ENCODE measurements around the gene NEU1.

Gene NEU1

GRCh38 chr6:31883676-31884075 lies 21.1 kb upstream of the NEU1 start:
- Histone ChIP-seq H3K4me3 (replicated peaks; ENCODE audit: insufficient read depth, low read length) (no peak overlapping the region), H3K27ac (replicated peaks) (no peak overlapping the region), H3K27me3 (ENCODE audit: insufficient read depth, poor library complexity, severe bottlenecking) (no peaks in the 10 kb centered on the region)
- TF ChIP-seq SPI1 (IDR thresholded peaks at IDR 0.05; ENCODE audit: borderline replicate concordance, low read depth) (no peak), POLR2AphosphoS5 (IDR thresholded peaks at IDR 0.05; ENCODE audit: low read depth) (no peak), GABPA (IDR thresholded peaks at IDR 0.05; ENCODE audit: low read depth) (no peak)
- TF ChIP-seq, protein P1, sequence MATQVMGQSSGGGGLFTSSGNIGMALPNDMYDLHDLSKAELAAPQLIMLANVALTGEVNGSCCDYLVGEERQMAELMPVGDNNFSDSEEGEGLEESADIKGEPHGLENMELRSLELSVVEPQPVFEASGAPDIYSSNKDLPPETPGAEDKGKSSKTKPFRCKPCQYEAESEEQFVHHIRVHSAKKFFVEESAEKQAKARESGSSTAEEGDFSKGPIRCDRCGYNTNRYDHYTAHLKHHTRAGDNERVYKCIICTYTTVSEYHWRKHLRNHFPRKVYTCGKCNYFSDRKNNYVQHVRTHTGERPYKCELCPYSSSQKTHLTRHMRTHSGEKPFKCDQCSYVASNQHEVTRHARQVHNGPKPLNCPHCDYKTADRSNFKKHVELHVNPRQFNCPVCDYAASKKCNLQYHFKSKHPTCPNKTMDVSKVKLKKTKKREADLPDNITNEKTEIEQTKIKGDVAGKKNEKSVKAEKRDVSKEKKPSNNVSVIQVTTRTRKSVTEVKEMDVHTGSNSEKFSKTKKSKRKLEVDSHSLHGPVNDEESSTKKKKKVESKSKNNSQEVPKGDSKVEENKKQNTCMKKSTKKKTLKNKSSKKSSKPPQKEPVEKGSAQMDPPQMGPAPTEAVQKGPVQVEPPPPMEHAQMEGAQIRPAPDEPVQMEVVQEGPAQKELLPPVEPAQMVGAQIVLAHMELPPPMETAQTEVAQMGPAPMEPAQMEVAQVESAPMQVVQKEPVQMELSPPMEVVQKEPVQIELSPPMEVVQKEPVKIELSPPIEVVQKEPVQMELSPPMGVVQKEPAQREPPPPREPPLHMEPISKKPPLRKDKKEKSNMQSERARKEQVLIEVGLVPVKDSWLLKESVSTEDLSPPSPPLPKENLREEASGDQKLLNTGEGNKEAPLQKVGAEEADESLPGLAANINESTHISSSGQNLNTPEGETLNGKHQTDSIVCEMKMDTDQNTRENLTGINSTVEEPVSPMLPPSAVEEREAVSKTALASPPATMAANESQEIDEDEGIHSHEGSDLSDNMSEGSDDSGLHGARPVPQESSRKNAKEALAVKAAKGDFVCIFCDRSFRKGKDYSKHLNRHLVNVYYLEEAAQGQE (IDR thresholded peaks at IDR 0.05; ENCODE audit: insufficient replicate concordance, low read depth) = no peak
- no peak for DNase-seq (ENCODE audit: low read depth in 1 of 2, low spot score in 1 of 2)

DNA sequence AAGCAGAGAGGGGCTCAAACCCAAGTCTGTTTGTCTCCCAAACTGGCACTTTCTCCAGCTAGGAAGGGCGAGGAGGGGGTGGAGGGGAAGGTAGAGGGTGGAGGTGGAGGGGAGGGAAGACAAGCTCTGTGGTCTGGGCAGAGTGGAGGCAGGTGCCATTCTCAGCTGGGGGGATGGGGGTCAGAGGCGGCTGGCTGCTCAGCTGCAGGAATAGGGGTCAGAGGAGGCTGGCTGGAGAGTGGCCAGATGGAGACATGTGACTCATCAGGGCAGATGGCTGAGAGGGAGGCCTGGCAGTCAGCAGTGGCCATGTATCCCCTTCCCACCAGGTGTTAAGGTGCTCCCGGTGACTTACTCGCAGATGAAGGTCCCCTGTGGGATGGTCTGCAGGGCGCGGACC lies 19.7 kb upstream of the NEU1 start:
- no peak for DNase-seq (ENCODE audit: low read depth in 1 of 2, low spot score in 1 of 2)
- Histone ChIP-seq H3K4me3 (replicated peaks; ENCODE audit: insufficient read depth, low read length) (no peak overlapping the region), H3K27ac (replicated peaks) (no peak overlapping the region), H3K27me3 (ENCODE audit: insufficient read depth, poor library complexity, severe bottlenecking) (no peaks in the 10 kb centered on the region)
- TF ChIP-seq POLR2AphosphoS5 (IDR thresholded peaks at IDR 0.05; ENCODE audit: low read depth) = no peak
- TF ChIP-seq SPI1 (IDR thresholded peaks at IDR 0.05; ENCODE audit: borderline replicate concordance, low read depth) = no peak
- TF ChIP-seq GABPA (IDR thresholded peaks at IDR 0.05; ENCODE audit: low read depth) = no peak
- TF ChIP-seq, protein P1 (IDR thresholded peaks at IDR 0.05; ENCODE audit: insufficient replicate concordance, low read depth) = no peak
- TF ChIP-seq, protein P2, sequence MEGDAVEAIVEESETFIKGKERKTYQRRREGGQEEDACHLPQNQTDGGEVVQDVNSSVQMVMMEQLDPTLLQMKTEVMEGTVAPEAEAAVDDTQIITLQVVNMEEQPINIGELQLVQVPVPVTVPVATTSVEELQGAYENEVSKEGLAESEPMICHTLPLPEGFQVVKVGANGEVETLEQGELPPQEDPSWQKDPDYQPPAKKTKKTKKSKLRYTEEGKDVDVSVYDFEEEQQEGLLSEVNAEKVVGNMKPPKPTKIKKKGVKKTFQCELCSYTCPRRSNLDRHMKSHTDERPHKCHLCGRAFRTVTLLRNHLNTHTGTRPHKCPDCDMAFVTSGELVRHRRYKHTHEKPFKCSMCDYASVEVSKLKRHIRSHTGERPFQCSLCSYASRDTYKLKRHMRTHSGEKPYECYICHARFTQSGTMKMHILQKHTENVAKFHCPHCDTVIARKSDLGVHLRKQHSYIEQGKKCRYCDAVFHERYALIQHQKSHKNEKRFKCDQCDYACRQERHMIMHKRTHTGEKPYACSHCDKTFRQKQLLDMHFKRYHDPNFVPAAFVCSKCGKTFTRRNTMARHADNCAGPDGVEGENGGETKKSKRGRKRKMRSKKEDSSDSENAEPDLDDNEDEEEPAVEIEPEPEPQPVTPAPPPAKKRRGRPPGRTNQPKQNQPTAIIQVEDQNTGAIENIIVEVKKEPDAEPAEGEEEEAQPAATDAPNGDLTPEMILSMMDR (IDR thresholded peaks at IDR 0.05; ENCODE audit: insufficient read depth, low read length) = no peak

DNA sequence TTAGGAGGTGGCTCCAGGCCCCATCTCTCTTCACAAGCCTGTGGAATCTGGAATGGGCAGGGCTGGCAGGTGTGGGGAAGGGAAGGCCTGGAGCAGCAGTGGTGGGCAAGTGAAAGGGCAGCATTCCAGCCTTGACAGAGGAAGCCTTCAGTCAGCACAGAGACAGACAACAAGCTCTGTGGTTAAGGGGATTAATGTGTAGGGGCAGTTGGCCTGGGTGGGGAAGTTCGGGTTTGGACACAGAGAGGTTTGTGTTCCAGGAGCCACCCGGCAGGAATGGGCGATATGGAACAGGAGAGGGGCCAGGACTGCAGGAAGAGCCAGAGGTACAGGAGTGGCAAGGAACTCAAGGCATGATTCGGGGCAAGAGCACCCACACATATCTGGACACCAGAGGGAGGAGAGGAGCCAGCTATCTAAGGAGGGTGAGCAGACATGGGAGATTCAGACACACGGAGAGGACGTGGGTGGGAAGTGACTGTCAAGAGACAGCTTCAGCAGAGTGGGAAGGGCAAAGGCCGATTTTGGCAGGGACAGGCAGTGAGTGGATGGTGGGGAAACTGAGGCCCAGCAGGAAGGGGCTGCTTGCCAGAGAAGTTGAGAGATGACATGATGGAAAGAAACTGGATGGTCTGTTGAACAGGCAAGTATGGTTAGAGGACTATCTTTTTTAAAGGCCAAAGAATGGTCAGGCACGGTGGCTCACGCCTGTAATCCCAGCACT lies 18.7 kb upstream of the NEU1 start:
- Histone ChIP-seq H3K27me3 (ENCODE audit: insufficient read depth, poor library complexity, severe bottlenecking) (no peaks in the 10 kb centered on the region), H3K4me3 (replicated peaks; ENCODE audit: insufficient read depth, low read length) (no peak overlapping the region), H3K27ac (replicated peaks) (no peak overlapping the region)
- TF ChIP-seq, protein P1 (IDR thresholded peaks at IDR 0.05; ENCODE audit: insufficient replicate concordance, low read depth) = no peak
- TF ChIP-seq POLR2AphosphoS5 (IDR thresholded peaks at IDR 0.05; ENCODE audit: low read depth) (no peak), SPI1 (IDR thresholded peaks at IDR 0.05; ENCODE audit: borderline replicate concordance, low read depth) (no peak), GABPA (IDR thresholded peaks at IDR 0.05; ENCODE audit: low read depth) (no peak)
- TF ChIP-seq, protein P2 (IDR thresholded peaks at IDR 0.05; ENCODE audit: insufficient read depth, low read length) = no peak
- DNase-seq (ENCODE audit: low read depth in 1 of 2, low spot score in 1 of 2) = no peak

All from HL-60 (cell line).